Left lobe of liver (tissue), 2 donors: ENCODE results near the gene FAAP20. TPM values are rescaled to one million over a fixed set of nuclear protein-coding genes. Genes with fewer than 3 reads are reported as not detected.

Experiments used
- ATAC-seq: fragments of 200-7000 bp; cut with Tn5 transposase; one replicate; pipeline ENCODE4 v1.9.1; 2020; ENCODE audit warnings: mild to moderate bottlenecking, moderate library complexity
- DNase-seq: peaks from one replicate; pipeline ENCODE4 v3.0.0-alpha.2; 2020; ENCODE audit warnings: low spot score
- total RNA-seq: library from RNA; stranded (reverse); gene quantifications from one replicate; pipeline ENCODE4 v1.2.1, GENCODE V29; 2021
- donor health status: DM: no; HTN: no; CAD: no; lungs with moderate emphysema.
- donor health status: DM: no; HTN: yes; CAD: no.

The FAAP20 gene
- total RNA-seq, 1 donor from 2014 or later = 24.8 TPM

DNA sequence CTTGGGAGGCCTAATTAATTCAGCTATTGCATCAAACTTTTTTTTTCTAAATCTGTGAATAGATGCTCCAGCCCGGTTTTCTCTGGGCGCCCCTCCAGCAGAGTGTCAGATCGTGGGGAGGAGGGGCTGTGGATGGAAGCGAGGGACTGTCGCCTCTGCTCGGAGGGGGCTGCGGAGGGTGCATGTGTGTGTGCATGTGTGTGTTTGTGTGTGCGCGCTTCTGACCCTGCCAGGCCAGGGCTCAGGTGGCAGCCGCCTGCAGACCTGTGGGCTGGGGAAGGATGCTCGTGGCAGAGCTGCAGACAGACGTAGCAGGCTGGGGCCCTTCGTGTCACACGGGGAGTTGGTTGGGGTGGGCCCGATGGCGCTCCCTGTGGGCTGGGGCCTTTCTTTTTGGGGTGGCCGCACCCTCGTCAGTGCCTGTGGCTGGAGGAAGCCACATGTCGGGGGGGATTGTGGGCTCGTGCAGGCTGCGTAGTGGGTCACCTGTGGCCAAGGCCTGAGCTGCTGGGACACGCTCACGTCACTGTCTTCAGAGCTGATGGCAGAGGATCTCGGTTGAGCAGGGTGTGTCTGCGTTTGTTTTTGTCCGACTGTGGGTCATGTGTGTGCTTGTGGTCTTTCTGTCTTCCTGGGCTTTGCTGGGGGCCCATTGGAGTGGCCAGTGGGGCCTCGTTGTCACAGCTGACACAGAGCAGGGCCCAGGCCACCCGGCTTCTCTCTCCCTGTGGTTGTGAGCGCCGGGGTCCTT lies 36.4 kb upstream of the FAAP20 start:
- no peak for DNase-seq
- no peak for ATAC-seq

DNA sequence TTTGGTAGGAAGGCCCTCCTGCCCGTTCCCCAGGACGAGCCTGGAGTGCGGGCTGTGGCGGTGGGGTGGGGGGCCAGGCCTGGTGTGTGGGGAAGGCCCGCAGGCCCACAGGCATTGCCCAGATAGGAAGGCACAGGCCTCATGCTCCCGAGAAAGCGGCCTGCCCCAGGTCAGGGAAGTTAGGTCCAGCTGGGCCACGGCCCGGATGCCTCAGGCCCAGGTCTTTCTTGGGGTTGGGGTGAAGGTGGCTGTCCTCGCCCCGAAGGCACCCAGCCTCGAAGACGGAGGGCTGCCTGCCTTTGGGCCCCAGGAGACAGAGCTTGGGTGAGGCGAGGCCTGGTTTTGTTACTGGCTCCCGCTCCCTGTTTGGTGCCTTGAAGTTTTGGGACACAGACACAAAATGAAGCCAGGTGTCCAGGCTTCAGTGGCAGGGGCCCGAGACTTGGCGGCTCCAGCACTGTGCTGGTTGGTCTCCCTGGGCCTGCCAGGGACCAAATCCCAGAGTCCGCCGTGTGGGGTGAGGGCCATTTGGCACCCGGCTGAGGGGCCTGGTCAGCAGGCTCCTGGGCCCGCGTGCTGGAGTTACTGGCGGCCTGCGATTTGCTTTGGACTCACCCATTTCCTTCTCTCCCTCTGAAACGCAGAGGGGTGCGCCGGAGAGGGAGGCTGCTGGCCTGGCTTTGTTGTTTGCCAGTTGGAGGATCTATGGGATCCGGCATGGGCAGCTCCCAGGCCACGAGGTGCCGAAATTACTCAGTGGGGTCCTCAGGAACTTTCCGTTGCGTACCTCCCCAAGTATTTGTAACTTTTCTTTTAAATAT lies 35.5 kb upstream of the FAAP20 start:
- ATAC-seq = peak; percentile 40
- peak; percentile 87 for DNase-seq

DNA sequence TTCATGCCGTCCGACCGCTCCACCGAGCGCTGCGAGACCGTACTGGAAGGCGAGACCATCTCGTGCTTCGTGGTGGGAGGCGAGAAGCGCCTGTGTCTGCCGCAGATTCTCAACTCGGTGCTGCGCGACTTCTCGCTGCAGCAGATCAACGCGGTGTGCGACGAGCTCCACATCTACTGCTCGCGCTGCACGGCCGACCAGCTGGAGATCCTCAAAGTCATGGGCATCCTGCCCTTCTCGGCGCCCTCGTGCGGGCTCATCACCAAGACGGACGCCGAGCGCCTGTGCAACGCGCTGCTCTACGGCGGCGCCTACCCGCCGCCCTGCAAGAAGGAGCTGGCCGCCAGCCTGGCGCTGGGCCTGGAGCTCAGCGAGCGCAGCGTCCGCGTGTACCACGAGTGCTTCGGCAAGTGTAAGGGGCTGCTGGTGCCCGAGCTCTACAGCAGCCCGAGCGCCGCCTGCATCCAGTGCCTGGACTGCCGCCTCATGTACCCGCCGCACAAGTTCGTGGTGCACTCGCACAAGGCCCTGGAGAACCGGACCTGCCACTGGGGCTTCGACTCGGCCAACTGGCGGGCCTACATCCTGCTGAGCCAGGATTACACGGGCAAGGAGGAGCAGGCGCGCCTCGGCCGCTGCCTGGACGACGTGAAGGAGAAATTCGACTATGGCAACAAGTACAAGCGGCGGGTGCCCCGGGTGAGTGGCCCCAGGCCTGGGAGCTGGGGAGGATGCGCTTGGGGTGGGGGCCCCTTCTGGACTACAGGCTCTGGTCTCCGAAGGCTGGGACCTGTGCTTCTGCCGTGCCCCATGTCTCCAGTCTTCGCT lies 34.7 kb upstream of the FAAP20 start:
- peak; percentile 17 for ATAC-seq
- peak; percentile 76 for DNase-seq

DNA sequence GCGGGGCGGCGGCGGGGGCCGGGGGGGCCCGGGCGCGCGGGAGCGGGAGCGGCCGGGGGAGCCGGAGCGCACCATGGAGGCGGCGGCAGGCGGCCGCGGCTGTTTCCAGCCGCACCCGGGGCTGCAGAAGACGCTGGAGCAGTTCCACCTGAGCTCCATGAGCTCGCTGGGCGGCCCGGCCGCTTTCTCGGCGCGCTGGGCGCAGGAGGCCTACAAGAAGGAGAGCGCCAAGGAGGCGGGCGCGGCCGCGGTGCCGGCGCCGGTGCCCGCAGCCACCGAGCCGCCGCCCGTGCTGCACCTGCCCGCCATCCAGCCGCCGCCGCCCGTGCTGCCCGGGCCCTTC lies 34.1 kb upstream of the FAAP20 start:
- ATAC-seq = no peak
- DNase-seq = peak; percentile 57

DNA sequence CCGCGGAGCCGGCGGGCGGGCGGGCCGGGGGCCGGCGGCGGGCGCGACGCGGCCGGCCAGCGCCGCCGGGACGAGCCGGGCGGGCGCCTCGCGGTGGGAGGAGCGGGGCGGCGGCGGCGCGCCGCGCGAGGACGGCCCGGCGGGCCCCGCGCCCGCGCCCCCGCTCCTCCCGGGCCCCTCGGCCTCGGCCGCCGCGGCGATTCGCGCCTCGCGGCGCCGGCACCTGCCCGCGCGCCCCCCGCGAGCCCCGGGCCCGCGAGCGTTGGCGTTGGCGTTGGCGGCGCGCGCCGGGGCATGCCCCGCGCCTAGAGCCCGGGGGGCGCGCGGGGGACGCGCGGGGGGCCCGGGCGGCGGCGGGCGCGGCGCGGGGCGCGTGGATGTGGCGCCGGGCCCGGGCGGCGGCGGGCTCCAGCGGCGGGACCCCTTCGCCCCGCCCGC lies 33.6 kb upstream of the FAAP20 start, which contains the start of gene SKI:
SKI (plus strand) TSS at position 163 of the 438 bp plus-strand sequence. CDS start 448 bp downstream, outside the sequence.
- DNase-seq (no peak), ATAC-seq (no peak)

DNA sequence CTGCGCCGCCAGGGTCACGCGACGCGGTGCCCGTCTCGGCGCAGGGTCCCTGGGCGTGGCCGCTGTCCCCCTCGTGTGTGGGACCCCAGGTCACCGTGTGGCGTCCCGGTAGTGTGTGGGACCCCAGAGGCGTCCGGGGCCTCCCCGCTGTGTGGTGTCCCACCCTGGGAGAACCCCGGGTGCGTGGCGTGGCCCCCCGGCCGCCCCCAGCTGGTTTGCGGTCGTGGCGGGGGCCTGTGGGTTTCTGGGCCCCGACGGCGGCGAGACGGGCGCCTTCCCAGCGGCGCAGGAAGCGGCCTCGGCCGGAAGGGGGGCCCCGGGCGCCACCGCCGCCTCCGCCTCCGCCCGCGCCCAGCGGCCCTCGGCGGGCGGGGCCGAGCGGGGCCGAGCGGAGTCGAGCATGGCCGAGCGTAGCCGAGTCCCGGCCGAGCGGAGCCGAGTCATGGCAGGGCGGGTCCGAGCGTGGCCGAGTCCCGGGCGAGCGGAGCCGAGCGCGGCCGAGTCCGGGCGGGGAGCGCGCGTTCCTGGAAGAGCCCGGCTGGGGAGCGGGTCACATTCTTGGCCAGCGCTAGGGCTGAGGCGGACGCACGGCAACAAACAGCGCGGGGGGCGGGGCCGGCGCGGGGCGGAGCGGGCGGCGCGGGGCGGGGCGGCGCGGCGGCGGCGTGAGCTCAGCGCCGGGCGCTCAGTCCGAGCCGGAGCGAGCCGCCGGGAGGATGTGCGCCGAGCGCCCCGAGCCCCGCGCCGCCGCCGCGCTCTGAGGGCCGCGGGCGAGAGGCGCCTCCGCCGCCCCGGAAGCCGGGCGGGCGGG lies 33.0 kb upstream of the FAAP20 start:
- ATAC-seq = peak; percentile 73
- peak; percentile 97 for DNase-seq

DNA sequence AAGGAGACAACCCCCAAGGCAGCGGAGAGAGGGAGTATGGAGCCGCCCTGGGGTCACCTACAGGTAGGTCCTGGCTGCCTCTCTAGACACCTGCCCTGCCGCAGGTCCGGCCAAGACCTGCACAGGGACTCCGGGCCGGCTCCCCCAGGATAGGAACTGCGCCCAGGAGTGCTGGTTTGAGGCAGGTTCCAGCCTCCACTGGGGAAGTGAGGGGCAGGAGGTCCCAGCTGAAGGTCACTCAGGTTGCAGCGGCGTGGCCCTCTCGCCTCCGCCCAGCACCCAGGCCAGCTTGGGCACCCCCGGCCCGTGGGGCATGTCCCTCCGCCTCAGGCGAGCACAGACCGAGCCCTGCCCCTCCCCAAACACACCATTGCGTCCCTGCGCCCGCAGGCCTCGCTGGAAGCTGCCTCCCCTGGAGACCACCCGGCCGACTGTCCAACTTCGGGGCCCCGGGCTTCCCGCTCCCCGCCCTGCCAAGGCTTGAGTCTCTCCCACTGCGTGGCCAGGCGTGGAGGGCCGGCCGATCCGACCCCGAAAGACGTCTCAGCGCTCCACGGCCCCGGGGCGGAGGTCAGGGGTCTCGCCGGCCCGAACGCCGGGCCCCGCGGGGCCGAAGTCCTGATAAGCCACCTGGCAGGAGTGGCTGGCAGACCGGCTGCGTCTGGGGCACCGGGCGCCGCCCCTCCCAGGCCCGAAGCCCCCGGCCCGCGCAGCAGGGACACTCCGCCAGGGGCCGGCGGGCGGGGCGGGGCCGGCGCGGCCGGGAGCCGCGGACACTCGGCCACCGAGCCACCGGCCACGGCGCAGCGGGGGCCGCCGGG lies 32.2 kb upstream of the FAAP20 start:
- ATAC-seq (no peak), DNase-seq (no peak)

DNA sequence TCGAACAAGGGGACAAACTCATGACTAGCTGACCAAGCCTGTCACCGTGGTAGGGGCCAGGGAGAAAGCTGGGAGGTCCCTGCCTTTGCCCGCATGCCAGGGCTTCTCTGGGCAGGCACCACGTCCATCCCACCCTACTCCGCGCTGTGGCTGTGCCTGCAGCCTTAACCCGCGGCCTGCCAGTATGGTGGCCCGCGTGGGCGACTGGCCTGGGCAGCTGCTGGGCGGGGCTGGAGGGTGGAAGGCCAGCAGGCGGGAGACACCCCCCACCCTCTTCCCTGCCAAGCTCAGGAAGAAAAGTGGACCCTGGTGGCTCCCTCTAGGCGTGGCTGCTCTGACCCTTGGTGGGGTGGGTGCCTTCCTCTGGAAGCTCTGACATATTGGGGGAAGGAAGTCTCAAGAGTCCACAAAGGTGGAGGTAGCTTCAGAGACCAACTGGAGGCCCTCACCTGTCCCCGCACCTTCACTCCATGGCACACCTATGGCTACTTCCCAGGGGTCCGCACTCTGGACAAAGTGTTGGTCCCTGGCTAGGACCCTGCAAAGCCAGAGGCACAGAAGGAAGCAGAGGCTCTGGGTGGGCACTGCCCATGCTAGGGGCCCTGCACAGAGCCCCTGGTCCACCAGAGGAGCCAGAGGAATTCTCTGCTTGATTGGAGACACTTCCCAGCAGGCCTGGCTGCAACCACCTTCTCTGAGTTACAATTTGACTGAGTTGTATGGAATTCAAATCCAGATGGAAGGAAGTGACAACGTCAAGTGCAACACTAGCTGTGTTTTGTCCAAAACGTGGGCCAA lies 30.3 kb upstream of the FAAP20 start:
- DNase-seq (no peak), ATAC-seq (no peak)

DNA sequence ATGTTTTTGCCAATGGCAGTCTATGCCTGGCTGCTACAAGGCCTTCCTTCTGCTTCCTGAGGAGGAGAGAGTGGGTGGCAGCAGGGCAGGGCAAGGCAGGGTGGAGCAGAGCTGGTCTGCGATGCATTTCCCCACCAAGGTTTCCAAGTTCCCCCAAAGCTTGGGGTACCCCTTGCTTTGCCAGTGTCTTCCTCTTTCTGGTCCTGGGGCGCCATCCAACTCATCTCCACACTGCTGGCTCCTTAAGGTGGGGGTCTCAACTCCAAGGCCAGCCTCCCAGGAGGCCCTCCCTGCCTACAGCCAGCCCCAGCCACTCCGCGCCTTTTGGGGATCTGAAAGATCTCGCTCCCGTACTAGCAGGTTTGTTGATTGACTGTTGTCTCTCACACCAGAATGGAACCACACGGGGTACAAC lies 29.6 kb upstream of the FAAP20 start:
- DNase-seq = no peak
- ATAC-seq = no peak

DNA sequence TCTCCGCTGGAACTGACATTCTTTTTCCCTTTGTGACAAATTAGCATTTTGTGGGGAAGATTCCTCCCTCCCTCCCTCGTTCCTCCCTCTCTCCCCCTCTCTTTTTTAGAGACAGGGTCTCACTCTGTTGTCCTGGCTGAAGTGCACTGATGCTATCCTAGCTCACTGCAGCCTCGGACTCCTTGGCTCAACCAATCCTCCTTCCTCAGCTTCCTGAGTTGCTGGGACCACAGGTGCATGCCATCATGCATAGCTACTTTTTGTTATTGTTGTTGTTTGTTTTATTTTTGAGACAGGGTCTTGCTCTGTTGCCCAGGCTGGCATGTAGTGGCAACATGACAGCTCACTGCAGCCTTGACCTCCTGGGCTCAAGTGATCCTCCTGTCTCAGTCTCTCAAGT lies 26.7 kb upstream of the FAAP20 start:
- ATAC-seq (no peak), DNase-seq (no peak)

DNA sequence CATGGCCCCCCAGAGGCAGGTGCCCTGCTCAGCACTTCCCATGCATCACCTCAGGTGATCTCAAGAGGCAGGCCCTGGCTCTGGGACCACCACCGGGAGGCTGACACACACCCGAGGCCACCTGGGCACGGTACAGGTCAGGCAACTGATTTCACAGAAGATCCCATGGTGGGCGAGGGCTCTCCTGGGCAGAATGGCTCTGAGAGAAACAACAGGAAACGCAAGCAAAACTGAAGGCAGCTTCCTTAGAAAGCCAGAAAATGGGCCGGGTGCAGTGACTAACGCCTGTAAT lies 22.1 kb upstream of the FAAP20 start:
- DNase-seq (no peak), ATAC-seq (no peak)

DNA sequence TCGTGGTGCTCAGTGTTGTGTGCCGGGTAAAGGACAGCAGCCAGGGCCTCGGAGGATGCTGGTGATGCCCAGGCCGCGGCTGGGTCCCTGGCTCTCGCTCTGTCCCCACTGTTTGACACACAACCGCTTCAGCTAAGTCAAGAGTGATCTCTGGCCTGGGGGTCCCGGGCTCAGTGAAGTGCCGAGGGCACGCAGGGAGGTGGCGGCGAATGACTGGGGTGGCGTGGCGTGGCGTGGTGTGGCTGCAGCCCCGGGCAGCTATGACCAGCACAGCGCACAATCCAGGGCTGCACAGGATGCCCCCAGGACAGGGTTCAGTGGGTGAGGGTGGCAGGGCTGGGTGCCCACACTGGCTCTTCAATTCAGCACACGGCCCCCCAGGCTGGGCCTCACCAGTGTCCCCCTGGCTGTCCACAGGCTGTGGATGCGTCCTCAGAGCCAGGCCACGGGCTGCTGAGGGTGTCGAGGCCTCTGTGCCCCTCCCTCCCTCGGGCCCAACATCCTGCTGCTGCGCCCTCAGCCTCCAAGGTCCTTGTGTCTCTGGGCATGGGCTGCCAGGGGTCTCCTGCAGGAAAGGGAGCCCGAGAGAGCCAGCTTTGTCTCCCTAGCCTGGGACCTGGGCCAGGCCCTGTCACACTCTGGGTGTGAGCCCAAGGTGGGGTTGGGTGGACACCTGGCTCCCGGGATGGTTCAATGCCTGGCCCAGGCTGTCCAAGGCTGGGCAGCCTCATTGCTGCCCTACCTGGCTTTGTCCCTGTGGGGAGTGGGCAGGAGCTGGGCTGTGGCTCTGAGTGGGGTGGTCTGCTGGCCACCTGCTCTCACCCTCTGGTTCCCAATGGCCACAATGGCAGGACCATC lies 21.6 kb upstream of the FAAP20 start:
- ATAC-seq = peak; percentile 6
- DNase-seq = no peak

DNA sequence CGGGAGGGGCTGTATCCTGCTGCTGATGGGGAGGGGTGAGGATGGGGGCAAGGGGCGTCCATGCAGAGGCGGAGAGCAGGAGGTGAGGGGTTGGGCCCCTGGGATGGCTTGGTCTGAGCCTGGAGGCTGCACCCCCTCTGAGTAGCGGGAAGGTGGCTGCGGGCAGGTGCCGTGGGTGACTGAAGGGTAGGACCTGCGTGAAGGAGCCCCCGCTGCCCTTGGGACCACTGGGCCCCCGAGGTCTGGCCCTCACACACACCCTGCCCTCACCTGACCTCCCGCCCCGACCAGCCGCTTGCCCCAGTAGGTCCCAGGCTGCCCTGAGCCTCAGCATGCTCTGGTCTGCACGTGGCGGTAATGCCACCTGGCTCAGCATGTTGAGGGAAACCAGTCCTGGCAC lies 20.8 kb upstream of the FAAP20 start:
- peak; percentile 16 for ATAC-seq
- no peak for DNase-seq

DNA sequence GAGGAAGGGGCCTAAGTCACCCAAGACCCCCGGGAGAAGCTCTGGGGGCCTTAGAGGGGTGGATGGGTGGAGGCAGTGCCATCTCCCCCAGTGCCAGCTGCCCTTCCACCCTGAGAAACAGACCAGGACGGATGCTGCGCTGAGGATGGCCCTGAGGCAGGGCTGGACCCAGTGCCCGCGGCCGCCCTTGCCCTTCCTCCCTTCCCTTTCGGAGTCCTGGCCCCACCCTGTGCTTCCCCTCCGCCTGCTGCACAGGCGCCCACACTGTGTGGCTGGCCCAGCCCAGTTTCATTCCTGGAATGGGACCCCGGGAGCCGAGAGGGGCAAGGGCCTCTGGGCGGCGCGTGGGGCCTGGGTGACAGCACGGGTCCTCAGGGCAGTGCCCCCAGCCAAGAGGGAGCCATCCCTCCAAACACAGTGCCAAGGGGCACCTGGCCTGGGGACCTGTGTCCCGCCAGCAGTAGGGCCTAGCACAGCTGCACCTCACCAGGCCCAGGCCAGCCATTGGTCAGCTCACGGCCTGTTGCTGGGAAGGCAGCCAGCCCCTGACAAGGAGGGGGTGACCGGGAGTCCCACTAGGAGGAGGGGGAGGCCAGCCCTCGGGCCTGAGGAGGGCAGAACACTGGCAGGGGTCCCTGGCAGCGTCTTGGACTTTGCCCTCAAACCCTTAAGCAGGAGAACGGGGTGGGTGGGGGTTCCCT lies 20.1 kb upstream of the FAAP20 start:
- DNase-seq = no peak
- ATAC-seq = peak; percentile 44

DNA sequence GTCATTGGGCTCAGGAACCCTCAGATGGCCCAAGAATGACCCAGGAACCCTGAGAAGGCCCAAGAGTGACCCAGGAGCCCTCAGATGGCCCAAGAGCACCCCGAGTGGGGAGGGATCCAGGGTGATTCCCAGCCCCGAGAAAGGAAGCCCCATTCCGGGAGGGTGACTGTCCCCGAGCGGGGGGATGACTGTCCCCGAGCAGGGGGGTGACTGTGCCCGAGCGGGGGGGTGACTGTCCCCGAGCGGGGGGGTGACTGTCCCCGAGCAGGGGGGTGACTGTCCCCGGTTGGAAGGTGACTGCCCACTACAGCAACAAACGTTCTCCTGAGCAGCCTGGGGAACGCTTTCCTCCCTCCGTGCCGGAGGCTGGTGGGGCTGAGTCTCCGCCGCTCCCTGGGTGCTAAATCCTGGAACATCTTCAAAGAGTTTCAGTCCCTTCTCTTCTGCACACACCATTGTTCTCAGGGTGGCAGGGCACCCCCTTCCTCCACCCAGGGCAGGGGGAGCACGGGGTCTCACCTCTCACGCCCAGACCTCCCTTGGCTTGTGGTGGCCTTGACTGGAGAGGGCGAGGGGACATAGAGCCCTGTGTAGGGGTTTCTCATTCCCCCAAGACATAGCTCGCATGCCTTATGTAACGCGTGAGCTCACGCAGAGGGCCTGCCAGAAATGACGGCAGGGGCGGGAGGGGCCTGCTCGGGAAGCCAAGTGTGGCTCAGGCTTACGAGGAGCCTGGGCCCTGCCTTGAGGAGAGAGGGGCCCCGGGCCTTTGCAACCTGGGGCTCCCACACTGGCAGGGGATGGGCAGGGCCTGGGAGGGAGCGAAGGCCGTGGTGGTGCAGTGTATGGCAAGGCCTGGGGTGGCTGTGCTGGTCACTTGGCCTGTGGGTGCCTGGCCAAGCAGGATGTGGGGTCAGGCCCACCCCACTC lies 19.3 kb upstream of the FAAP20 start:
- peak; percentile 13 for ATAC-seq
- DNase-seq = no peak
